ENCODE measurements around the gene SLC38A10.

GRCh38 chr17:81232616-81233241 is 62.4 kb downstream of the SLC38A10 start:
- TF ChIP-seq CTCF (IDR thresholded peaks at IDR 0.05) (no peak), POLR2A (IDR thresholded peaks at IDR 0.05) (no peak)
